IMR-90 (cell line): Measurements from ENCODE around the gene DIABLO. TPM values are rescaled to one million over a fixed set of nuclear protein-coding genes. Genes with fewer than 3 reads are reported as not detected.

Source experiments
- ATAC-seq: fragments of 200-7000 bp; cut with Tn5 transposase; 2 replicates; pipeline ENCODE4 v1.9.1; 2020; ENCODE audit warnings: low read depth, mild to moderate bottlenecking, moderate library complexity
- BruUV-seq: library from RNA; stranded (reverse); fragments of 400-500 nt; replicated peaks from 2 replicates; lab custom pipeline; 2021; lab: Mats Ljungman, UMichigan
- CTCF ChIA-PET: fragments of 300-600 bp; formaldehyde crosslinking; extraction: SDS; loops from one replicate; lab custom pipeline; 2021; ENCODE audit warnings: antibody characterized with exemption; lab: Yijun Ruan, JAX
- POLR2A ChIA-PET: fragments of 300-600 bp; sonication (Branson Sonifier 250); formaldehyde crosslinking; loops from one replicate; lab custom pipeline; 2022; ENCODE audit warnings: antibody characterized with exemption; ENCODE audit not compliant: unreplicated experiment; lab: Charles Lee
- DNase-seq: peaks from one replicate; pipeline ENCODE4 v3.0.0; 2013
- H2AFZ ChIP-seq: replicated peaks from 2 replicates; pipeline ENCODE3; 2013; ENCODE audit warnings: low read length, mild to moderate bottlenecking; ENCODE audit not compliant: poor library complexity
- H2AK5ac ChIP-seq: 2 replicates; pipeline ENCODE4 v1.6.1; 2013; ENCODE audit warnings: low read depth, low read length, inconsistent platforms
- H2AK9ac ChIP-seq: replicated peaks from 2 replicates; pipeline ENCODE3; 2013; ENCODE audit warnings: mild to moderate bottlenecking, low read depth, low read length, moderate library complexity; ENCODE audit not compliant: poor library complexity
- H2BK120ac ChIP-seq: 2 replicates; pipeline ENCODE4 v1.6.1; 2013; ENCODE audit warnings: low read depth, low read length, inconsistent platforms
- H2BK15ac ChIP-seq: 3 replicates; pipeline ENCODE4 v1.6.1; 2013; ENCODE audit warnings: low read depth, low read length, inconsistent platforms
- H2BK20ac ChIP-seq: 2 replicates; pipeline ENCODE4 v1.6.1; 2013; ENCODE audit warnings: low read depth, mild to moderate bottlenecking, inconsistent platforms, low read length, moderate library complexity
- H2BK5ac ChIP-seq: 2 replicates; pipeline ENCODE4 v1.6.1; 2013; ENCODE audit warnings: mild to moderate bottlenecking, low read depth, low read length, inconsistent platforms; ENCODE audit not compliant: poor library complexity, severe bottlenecking
- H3K14ac ChIP-seq: replicated peaks from 2 replicates; pipeline ENCODE4 v1.6.1; 2013; ENCODE audit warnings: low read depth, low read length, inconsistent platforms
- H3K18ac ChIP-seq: 2 replicates; pipeline ENCODE4 v1.6.1; 2013; ENCODE audit warnings: low read depth, low read length, control low read depth
- H3K23ac ChIP-seq: 2 replicates; pipeline ENCODE4 v1.6.1; 2013; ENCODE audit warnings: low read depth, low read length, inconsistent platforms
- H3K27ac ChIP-seq: 2 replicates; pipeline ENCODE4 v1.5.1; 2013; ENCODE audit warnings: mild to moderate bottlenecking, control low read depth, low read length; ENCODE audit not compliant: insufficient read depth
- H3K27me3 ChIP-seq: 2 replicates; pipeline ENCODE4 v1.6.1; 2013; ENCODE audit warnings: low read length; ENCODE audit not compliant: control insufficient read depth, insufficient read depth
- H3K36me3 ChIP-seq: 2 replicates; pipeline ENCODE4 v1.6.1; 2013; ENCODE audit warnings: low read length, mixed read lengths; ENCODE audit not compliant: control insufficient read depth, insufficient read depth
- H3K4ac ChIP-seq: 2 replicates; pipeline ENCODE4 v1.6.1; 2013; ENCODE audit warnings: low read depth, low read length, inconsistent platforms
- H3K4me1 ChIP-seq: 2 replicates; pipeline ENCODE4 v1.6.1; 2013; ENCODE audit warnings: low read length, mixed read lengths; ENCODE audit not compliant: control insufficient read depth, insufficient read depth
- H3K4me2 ChIP-seq: 2 replicates; pipeline ENCODE4 v1.6.1; 2013; ENCODE audit warnings: low read depth, mild to moderate bottlenecking, control low read depth, low read length, moderate library complexity
- H3K4me3 ChIP-seq: 2 replicates; pipeline ENCODE4 v1.5.1; 2013; ENCODE audit warnings: low read depth, mild to moderate bottlenecking, control low read depth, low read length, moderate library complexity; ENCODE audit not compliant: insufficient read depth
- H3K56ac ChIP-seq: 2 replicates; pipeline ENCODE4 v1.6.1; 2013; ENCODE audit warnings: low read length, inconsistent platforms; ENCODE audit not compliant: insufficient read depth; ENCODE audit errors: extremely low read depth
- H3K79me1 ChIP-seq, 2 experiments: 2 replicates each; pipeline ENCODE4 v1.6.1; 2013; ENCODE audit warnings: low read length in 2 of 2, inconsistent platforms in 1 of 2, low read depth in 1 of 2
- H3K9ac ChIP-seq: 2 replicates; pipeline ENCODE4 v1.6.1; 2013; ENCODE audit warnings: low read depth, low read length, control low read depth
- H3K9me1 ChIP-seq: 2 replicates; pipeline ENCODE4 v1.6.1; 2013; ENCODE audit warnings: low read length, inconsistent platforms; ENCODE audit not compliant: insufficient read depth
- H3K9me3 ChIP-seq: 2 replicates; pipeline ENCODE4 v1.6.1; 2013; ENCODE audit warnings: low read length; ENCODE audit not compliant: control insufficient read depth, insufficient read depth
- H4K20me1 ChIP-seq: 2 replicates; pipeline ENCODE4 v1.6.1; 2013; ENCODE audit warnings: low read length, inconsistent platforms; ENCODE audit not compliant: insufficient read depth
- H4K5ac ChIP-seq: 2 replicates; pipeline ENCODE4 v1.6.1; 2013; ENCODE audit warnings: mild to moderate bottlenecking, low read depth, low read length, control low read depth
- H4K8ac ChIP-seq, 2 experiments: 2 replicates each; pipeline ENCODE4 v1.6.1; 2013; ENCODE audit warnings: low read depth in 2 of 2, low read length in 2 of 2, control low read depth in 1 of 2, inconsistent platforms in 1 of 2
- H4K91ac ChIP-seq: 2 replicates; pipeline ENCODE4 v1.6.1; 2013; ENCODE audit warnings: low read depth, low read length, inconsistent platforms; ENCODE audit not compliant: insufficient read depth
- BHLHE40 ChIP-seq: fragments of 150-350 bp; IDR thresholded peaks from 2 replicates; pipeline ENCODE4 v1.6.1; 2016; ENCODE audit warnings: mild to moderate bottlenecking, low read depth, low read length
- CEBPB ChIP-seq: IDR thresholded peaks from 2 replicates; pipeline ENCODE4 v1.6.1; 2012; ENCODE audit warnings: low read depth, low read length, improper control_type of control experiment
- CHD1 ChIP-seq: IDR thresholded peaks from 2 replicates; pipeline ENCODE4 v1.6.1; 2012; ENCODE audit warnings: low read depth, low read length, improper control_type of control experiment
- FOS ChIP-seq: fragments of 150-350 bp; IDR thresholded peaks from 2 replicates; pipeline ENCODE4 v1.6.1; 2016; ENCODE audit warnings: low read depth, low read length
- MAFK ChIP-seq: IDR thresholded peaks from 2 replicates; pipeline ENCODE4 v1.6.1; 2012; ENCODE audit warnings: low read depth, low read length, improper control_type of control experiment
- MAZ ChIP-seq: IDR thresholded peaks from 2 replicates; pipeline ENCODE4 v1.6.1; 2012; ENCODE audit warnings: low read depth, mild to moderate bottlenecking, low read length, improper control_type of control experiment, moderate library complexity, borderline replicate concordance
- MXI1 ChIP-seq: IDR thresholded peaks from 2 replicates; pipeline ENCODE4 v1.6.1; 2012; ENCODE audit warnings: low read depth, mild to moderate bottlenecking, low read length, moderate library complexity, borderline replicate concordance
- NFE2L2 ChIP-seq: fragments of 150-350 bp; IDR thresholded peaks from 2 replicates; pipeline ENCODE4 v1.6.1; 2016; ENCODE audit warnings: low read depth, mild to moderate bottlenecking, low read length
- POLR2A ChIP-seq: IDR thresholded peaks from 2 replicates; pipeline ENCODE4 v1.6.1; 2012; ENCODE audit warnings: mild to moderate bottlenecking, low read depth, low read length
- RAD21 ChIP-seq: IDR thresholded peaks from 2 replicates; pipeline ENCODE4 v1.6.1; 2012; ENCODE audit warnings: low read length, improper control_type of control experiment
- RCOR1 ChIP-seq: IDR thresholded peaks from 2 replicates; pipeline ENCODE4 v1.6.1; 2012; ENCODE audit warnings: mild to moderate bottlenecking, low read length, improper control_type of control experiment; ENCODE audit not compliant: insufficient replicate concordance
- RFX5 ChIP-seq: IDR thresholded peaks from 2 replicates; pipeline ENCODE4 v1.8.0; 2012; ENCODE audit warnings: low read depth, mild to moderate bottlenecking, low read length, moderate library complexity
- SMC3 ChIP-seq: fragments of 150-350 bp; IDR thresholded peaks from 2 replicates; pipeline ENCODE4 v1.6.1; 2016; ENCODE audit warnings: low read depth, mild to moderate bottlenecking, antibody characterized with exemption, low read length, moderate library complexity
- WGBS, 2 experiments: methylation state at CpG; one replicate each; pipeline versions ENCODE4 v1.1.5 to v1.1.7; 2013; ENCODE audit warnings: missing lambda C conversion rate in 2 of 2; ENCODE audit not compliant: insufficient read length in 1 of 2; ENCODE audit errors: extremely low coverage in 2 of 2; 5-methylcytosine and 5-hydroxymethylcytosine counted together
- dilution Hi-C: fragments of 300-500 bp; cut with HindIII; formaldehyde crosslinking; loops from one replicate; pipeline ENCODE4 v1.14.3; 2018; ENCODE audit warnings: low sequenced_read_pairs; ENCODE audit not compliant: unreplicated experiment
- in situ Hi-C: fragments of 300-500 bp; cut with MboI; formaldehyde crosslinking; loops from 3 replicates; pipeline ENCODE4 v1.14.3; 2019; ENCODE audit warnings: low sequenced_read_pairs, inconsistent platforms, mixed read lengths
- intact Hi-C: fragments of 100-400 bp; cut with micrococcal nuclease; formaldehyde crosslinking; loops from 2 replicates; pipeline ENCODE4 v1.10.0; 2022
- polyA plus RNA-seq, 3 experiments: library from polyadenylated mRNA; depleted of rRNA; stranded (reverse); fragments of >200 nt; gene quantifications; 2 replicates each; pipeline ENCODE4 v1.2.3, GENCODE V29; 2012; ENCODE audit warnings: low replicate concordance in 1 of 3
- total RNA-seq: library from RNA; depleted of rRNA; stranded (reverse); fragments of >200 nt; gene quantifications from 2 replicates; pipeline ENCODE4 v1.2.3, GENCODE V29; 2012
- TF ChIP-seq, protein P1 (sequence below): conservative IDR thresholded peaks from 2 replicates; pipeline ENCODE4 v1.5.1; 2012; ENCODE audit warnings: mild to moderate bottlenecking, low read depth, low read length, improper control_type of control experiment
- TF ChIP-seq, protein P2 (sequence below): fragments of 150-350 bp; IDR thresholded peaks from 2 replicates; pipeline ENCODE4 v1.6.1; 2016; ENCODE audit warnings: low read depth, mild to moderate bottlenecking, low read length, moderate library complexity, borderline replicate concordance
- TF ChIP-seq, protein P3 (sequence below): fragments of 150-350 bp; IDR thresholded peaks from 2 replicates; pipeline ENCODE4 v1.6.1; 2017; ENCODE audit warnings: mild to moderate bottlenecking, antibody characterized with exemption, low read length, low read depth

The DIABLO gene
- total and polyA plus RNA-seq, 2 of the 4 experiments (the other 2 are of a cell fraction) = 69.7 to 102 TPM

DNA sequence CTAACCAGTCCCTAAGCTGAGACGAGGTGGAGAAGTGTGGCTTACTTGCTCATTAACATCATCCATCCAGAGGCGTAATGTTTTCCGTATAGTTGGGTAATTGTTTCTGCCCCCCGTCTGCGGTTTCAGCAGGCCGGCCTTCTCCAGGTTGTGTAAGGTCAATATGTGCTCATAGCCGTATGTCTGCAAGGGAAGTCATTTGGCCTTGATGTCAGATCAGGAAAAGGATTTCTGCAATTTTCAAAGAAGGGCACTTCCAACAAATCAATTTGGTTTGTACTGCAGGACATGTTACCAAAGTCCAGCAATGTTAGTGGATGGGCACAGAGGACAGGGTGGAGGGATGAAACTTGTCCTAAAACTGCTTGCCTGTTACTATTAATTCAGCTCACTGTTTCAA lies 9.9 kb upstream of the DIABLO start:
- peaks cover 4% of the 10 kb centered on the region; the same call in 1 of the 2 replicates for H3K9me1 ChIP-seq
- no peak overlapping the region for H4K91ac ChIP-seq
- ATAC-seq = no peak
- H3K36me3 ChIP-seq = peaks cover 22% of the 10 kb centered on the region
- no peak overlapping the region for H2AFZ ChIP-seq
- H3K4me3 ChIP-seq = no peak overlapping the region
- BruUV-seq = no TSS peak
- DNase-seq = no peak
- H3K4me2 ChIP-seq = no peak overlapping the region
- no peak overlapping the region for H4K5ac ChIP-seq
- in situ Hi-C loops (no loop called here), intact Hi-C loops (no loop called here), dilution Hi-C loops (no loop called here)
- H3K4me1 ChIP-seq = no peaks in the 10 kb centered on the region
- no peak overlapping the region for H2AK5ac ChIP-seq
- no peak overlapping the region for H2BK5ac ChIP-seq
- H2BK15ac ChIP-seq = no peak overlapping the region
- no peak overlapping the region for H3K27ac ChIP-seq
- H3K9me3 ChIP-seq = no peaks in the 10 kb centered on the region
- H4K8ac ChIP-seq = no peak overlapping the region
- no peak overlapping the region for H3K9ac ChIP-seq
- TF ChIP-seq, protein P1, sequence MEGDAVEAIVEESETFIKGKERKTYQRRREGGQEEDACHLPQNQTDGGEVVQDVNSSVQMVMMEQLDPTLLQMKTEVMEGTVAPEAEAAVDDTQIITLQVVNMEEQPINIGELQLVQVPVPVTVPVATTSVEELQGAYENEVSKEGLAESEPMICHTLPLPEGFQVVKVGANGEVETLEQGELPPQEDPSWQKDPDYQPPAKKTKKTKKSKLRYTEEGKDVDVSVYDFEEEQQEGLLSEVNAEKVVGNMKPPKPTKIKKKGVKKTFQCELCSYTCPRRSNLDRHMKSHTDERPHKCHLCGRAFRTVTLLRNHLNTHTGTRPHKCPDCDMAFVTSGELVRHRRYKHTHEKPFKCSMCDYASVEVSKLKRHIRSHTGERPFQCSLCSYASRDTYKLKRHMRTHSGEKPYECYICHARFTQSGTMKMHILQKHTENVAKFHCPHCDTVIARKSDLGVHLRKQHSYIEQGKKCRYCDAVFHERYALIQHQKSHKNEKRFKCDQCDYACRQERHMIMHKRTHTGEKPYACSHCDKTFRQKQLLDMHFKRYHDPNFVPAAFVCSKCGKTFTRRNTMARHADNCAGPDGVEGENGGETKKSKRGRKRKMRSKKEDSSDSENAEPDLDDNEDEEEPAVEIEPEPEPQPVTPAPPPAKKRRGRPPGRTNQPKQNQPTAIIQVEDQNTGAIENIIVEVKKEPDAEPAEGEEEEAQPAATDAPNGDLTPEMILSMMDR = no peak
- TF ChIP-seq FOS (no peak), MAFK (no peak), RCOR1 (no peak), MAZ (no peak), SMC3 (no peak), RFX5 (no peak), NFE2L2 (no peak), CHD1 (no peak), MXI1 (no peak), POLR2A (no peak), RAD21 (no peak), BHLHE40 (no peak), CEBPB (no peak)
- TF ChIP-seq, protein P2, sequence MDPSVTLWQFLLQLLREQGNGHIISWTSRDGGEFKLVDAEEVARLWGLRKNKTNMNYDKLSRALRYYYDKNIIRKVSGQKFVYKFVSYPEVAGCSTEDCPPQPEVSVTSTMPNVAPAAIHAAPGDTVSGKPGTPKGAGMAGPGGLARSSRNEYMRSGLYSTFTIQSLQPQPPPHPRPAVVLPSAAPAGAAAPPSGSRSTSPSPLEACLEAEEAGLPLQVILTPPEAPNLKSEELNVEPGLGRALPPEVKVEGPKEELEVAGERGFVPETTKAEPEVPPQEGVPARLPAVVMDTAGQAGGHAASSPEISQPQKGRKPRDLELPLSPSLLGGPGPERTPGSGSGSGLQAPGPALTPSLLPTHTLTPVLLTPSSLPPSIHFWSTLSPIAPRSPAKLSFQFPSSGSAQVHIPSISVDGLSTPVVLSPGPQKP = no peak
- TF ChIP-seq, protein P3, sequence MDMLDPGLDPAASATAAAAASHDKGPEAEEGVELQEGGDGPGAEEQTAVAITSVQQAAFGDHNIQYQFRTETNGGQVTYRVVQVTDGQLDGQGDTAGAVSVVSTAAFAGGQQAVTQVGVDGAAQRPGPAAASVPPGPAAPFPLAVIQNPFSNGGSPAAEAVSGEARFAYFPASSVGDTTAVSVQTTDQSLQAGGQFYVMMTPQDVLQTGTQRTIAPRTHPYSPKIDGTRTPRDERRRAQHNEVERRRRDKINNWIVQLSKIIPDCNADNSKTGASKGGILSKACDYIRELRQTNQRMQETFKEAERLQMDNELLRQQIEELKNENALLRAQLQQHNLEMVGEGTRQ = no peak
- H2BK120ac ChIP-seq = no peak overlapping the region
- no peak overlapping the region for H2BK20ac ChIP-seq
- H3K27me3 ChIP-seq = no peaks in the 10 kb centered on the region
- H2AK9ac ChIP-seq = no peak overlapping the region
- no peak overlapping the region for H3K4ac ChIP-seq
- POLR2A ChIA-PET = no interaction called here
- no peaks in the 10 kb centered on the region for H3K79me1 ChIP-seq
- CTCF ChIA-PET = no interaction called here
- no peaks in the 10 kb centered on the region for H4K20me1 ChIP-seq
- H3K18ac ChIP-seq = no peak overlapping the region
- no peak overlapping the region for H3K23ac ChIP-seq
- no peak overlapping the region for H3K14ac ChIP-seq
- WGBS, 2 experiments = no CpG with 5 or more reads among the region's 7 CpGs
- no peak overlapping the region for H3K56ac ChIP-seq
